Measurements from ENCODE around the gene PRXL2B.

- TF ChIP-seq CTCF (conservative IDR thresholded peaks at IDR 0.05; ENCODE audit: low read depth, low read length) (no peak), EZH2 (IDR thresholded peaks at IDR 0.05; ENCODE audit: borderline replicate concordance, low read depth, low read length, poor library complexity, severe bottlenecking) (no peak)
These were observed 23.4 kb upstream of the PRXL2B start for GRCh38 chr1:2563205-2563604.
